ELF-1 (cell line): Measurements from ENCODE around the gene ASZ1.
"Not testable (repeated sequence)": the region's sequence is repeated elsewhere in the genome, so short reads cannot be mapped to it uniquely, and the experiment has no call there.

ENCODE experiments used
- DNase-seq: peaks from one replicate; pipeline ENCODE4 v3.0.0-alpha.2; 2016; ENCODE audit warnings: low read depth, low spot score

Gene ASZ1

GRCh38 chr7:117427258-117427701 is at the start of gene ASZ1:
ASZ1 (minus strand) TSS chr7:117427493; CDS start chr7:117427460, 33 bp downstream.
- DNase-seq = peak; percentile 23

GRCh38 chr7:117476557-117477215 is 49.4 kb upstream of the ASZ1 start:
- DNase-seq = no peak

- no peak for DNase-seq
Observed at GRCh38 chr7:117472335-117472734, 45.0 kb upstream of the ASZ1 start.

GRCh38 chr7:117470777-117471176 is 43.5 kb upstream of the ASZ1 start:
- no peak for DNase-seq

- no peak for DNase-seq
Observed at GRCh38 chr7:117468174-117468573, 40.9 kb upstream of the ASZ1 start.

GRCh38 chr7:117460815-117461214 is 33.5 kb upstream of the ASZ1 start:
- DNase-seq = not testable (repeated sequence)

GRCh38 chr7:117459735-117460134 is 32.4 kb upstream of the ASZ1 start:
- DNase-seq = no peak

GRCh38 chr7:117458977-117459583 is 31.8 kb upstream of the ASZ1 start:
- DNase-seq = no peak

- no peak for DNase-seq
Observed at GRCh38 chr7:117448655-117449054, 21.4 kb upstream of the ASZ1 start.

GRCh38 chr7:117446220-117446815 is 19.0 kb upstream of the ASZ1 start:
- DNase-seq = no peak

GRCh38 chr7:117445206-117445605 is 17.9 kb upstream of the ASZ1 start:
- no peak for DNase-seq

- no peak for DNase-seq
Observed at GRCh38 chr7:117444646-117445045, 17.4 kb upstream of the ASZ1 start.

- no peak for DNase-seq
Observed at GRCh38 chr7:117435475-117436043, 8.3 kb upstream of the ASZ1 start.

GRCh38 chr7:117424090-117424829 is 3.0 kb downstream of the ASZ1 start:
- no peak for DNase-seq

GRCh38 chr7:117414591-117414990 is 12.7 kb downstream of the ASZ1 start:
- DNase-seq = not testable (repeated sequence)

- no peak for DNase-seq
Observed at GRCh38 chr7:117412946-117413559, 14.2 kb downstream of the ASZ1 start.

GRCh38 chr7:117412390-117412789 is 14.9 kb downstream of the ASZ1 start:
- DNase-seq = no peak

GRCh38 chr7:117411539-117411938 is 15.8 kb downstream of the ASZ1 start:
- no peak for DNase-seq

- no peak for DNase-seq
Observed at GRCh38 chr7:117408831-117409230, 18.5 kb downstream of the ASZ1 start.

- no peak for DNase-seq
Observed at GRCh38 chr7:117405519-117405918, 21.8 kb downstream of the ASZ1 start.

- no peak for DNase-seq
Observed at GRCh38 chr7:117403737-117404136, 23.6 kb downstream of the ASZ1 start.

- no peak for DNase-seq
Observed at GRCh38 chr7:117402109-117402508, 25.2 kb downstream of the ASZ1 start.
